Thyroid gland (tissue), 4 donors: ENCODE measurements around the gene MUSTN1.

Experiments
- POLR2A ChIP-seq, 2 donors: fragments of 450-650 bp; IDR thresholded peaks; one replicate each; pipeline ENCODE4 v1.6.1; 2017; ENCODE audit warnings: antibody characterized with exemption in 2 of 2, mild to moderate bottlenecking in 2 of 2, moderate library complexity in 1 of 2
- TF ChIP-seq, protein P1 (sequence below), 6 experiments: fragments of 200-600 bp in 3 of 6; fragments of 450-650 bp in 3 of 6; sonication (generic) in 3 of 6; IDR thresholded peaks; one replicate each; pipeline ENCODE4 v1.5.1; 2016 to 2019; ENCODE audit warnings: antibody characterized with exemption in 6 of 6, mild to moderate bottlenecking in 2 of 6, inconsistent platforms in 1 of 6, moderate library complexity in 1 of 6

DNA sequence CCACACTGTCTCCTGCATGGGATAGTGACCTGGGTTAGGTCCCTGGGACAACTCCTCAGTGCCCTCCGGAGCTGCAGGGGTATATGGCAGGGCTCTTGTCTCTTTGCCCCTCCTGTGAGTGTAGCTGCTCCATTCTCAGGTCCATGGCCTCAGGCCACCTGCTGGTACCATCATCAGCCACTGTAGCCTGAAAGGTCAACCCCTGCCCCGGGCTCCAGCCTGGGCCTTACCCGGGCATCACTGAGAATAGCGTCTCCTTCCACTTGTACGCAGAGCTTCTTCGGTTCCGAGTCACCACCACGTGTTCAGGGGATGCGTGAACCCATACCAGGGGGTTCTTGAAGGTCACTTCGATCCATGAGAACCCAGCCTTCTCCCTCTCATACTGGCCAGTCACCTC, 18.2 kb downstream of the MUSTN1 start:
- no peak for TF ChIP-seq POLR2A (IDR thresholded peaks at IDR 0.05)
- TF ChIP-seq, protein P1, sequence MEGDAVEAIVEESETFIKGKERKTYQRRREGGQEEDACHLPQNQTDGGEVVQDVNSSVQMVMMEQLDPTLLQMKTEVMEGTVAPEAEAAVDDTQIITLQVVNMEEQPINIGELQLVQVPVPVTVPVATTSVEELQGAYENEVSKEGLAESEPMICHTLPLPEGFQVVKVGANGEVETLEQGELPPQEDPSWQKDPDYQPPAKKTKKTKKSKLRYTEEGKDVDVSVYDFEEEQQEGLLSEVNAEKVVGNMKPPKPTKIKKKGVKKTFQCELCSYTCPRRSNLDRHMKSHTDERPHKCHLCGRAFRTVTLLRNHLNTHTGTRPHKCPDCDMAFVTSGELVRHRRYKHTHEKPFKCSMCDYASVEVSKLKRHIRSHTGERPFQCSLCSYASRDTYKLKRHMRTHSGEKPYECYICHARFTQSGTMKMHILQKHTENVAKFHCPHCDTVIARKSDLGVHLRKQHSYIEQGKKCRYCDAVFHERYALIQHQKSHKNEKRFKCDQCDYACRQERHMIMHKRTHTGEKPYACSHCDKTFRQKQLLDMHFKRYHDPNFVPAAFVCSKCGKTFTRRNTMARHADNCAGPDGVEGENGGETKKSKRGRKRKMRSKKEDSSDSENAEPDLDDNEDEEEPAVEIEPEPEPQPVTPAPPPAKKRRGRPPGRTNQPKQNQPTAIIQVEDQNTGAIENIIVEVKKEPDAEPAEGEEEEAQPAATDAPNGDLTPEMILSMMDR (IDR thresholded peaks at IDR 0.05), result no peak
